ENCODE data around the gene LLGL2.

LLGL2 gene

GRCh38 chr17:75521951-75522727, 3.4 kb upstream of the LLGL2 start:
- DNase-seq (ENCODE audit: low read depth in 2 of 2): no peak

GRCh38 chr17:75523647-75524046, 1.9 kb upstream of the LLGL2 start:
- DNase-seq (ENCODE audit: low read depth in 2 of 2): no peak

DNA sequence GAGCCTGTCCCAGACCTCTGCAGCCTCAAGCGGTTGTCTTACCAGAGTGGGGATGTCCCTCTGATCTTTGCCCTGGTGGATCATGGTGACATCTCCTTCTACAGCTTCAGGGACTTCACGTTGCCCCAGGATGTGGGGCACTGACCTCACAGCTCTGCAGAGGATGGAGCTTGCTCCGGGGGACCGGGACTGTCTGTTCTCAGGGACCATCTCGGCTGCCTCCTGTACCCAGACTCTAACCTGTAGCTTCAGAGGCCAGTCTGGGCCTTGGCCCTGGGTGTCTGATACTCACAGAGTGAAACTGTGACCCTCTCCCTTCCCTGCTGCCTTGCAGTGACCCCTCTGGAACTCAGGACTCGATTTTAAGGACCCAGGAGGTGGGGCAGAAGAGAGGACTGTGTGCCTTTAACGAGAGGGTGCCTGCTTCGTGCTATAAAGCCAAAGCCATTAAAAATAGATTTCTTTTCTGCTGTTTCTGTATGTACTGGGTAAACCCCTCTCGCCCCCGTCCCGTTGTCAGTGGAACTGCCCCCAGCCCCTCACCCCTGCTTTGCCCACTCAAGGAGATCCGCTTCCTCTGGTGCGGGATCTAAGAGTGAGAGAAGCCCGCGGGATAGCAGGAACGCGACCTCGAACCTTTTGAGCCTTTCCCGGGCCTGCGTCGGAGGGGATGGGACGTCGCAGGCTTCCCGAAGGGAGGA, 1.1 kb upstream of the LLGL2 start:
- DNase-seq (ENCODE audit: low read depth in 2 of 2): no peak

DNA sequence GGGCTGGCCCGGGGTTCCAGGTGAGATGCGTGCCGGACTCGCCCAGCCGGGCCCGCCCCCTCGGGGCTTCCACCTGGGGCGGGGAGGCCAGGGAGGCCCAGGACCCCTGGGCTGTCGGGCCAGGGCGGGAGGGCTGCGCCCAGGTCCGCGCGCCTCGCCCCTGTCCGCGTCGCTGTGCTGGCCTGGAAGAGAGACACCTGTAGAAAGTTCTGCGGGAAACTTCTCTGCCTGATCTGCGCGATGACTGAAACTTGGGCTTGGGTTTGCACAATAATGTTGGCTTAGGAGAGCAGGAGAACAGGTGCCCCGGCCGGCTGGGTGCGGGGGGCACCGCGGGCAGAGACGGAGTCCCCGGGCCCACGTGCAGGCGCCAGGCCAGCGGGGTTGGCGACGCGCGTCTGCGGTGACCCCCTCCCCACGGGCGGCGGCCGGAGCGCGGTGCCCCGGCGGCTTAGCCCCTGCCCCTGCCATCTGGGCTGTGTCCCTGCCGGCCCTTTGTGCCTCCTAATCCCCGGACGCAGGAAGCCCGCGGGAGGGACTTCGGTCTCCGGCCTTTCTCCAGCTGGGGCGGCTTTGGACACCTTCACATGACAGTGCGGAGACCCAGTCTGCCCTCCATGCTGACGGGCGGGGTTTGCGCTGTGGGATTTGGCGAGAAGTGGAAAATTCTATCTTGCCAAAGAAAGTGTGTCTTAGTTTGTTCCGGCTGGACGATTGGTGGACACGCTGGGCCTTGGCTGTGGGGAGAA, 483 bp downstream of the LLGL2 start:
- DNase-seq (ENCODE audit: low read depth in 2 of 2): no peak

- no peak for DNase-seq (ENCODE audit: low read depth in 2 of 2)
Measured at GRCh38 chr17:75526555-75527270, 1.2 kb downstream of the LLGL2 start.

DNA sequence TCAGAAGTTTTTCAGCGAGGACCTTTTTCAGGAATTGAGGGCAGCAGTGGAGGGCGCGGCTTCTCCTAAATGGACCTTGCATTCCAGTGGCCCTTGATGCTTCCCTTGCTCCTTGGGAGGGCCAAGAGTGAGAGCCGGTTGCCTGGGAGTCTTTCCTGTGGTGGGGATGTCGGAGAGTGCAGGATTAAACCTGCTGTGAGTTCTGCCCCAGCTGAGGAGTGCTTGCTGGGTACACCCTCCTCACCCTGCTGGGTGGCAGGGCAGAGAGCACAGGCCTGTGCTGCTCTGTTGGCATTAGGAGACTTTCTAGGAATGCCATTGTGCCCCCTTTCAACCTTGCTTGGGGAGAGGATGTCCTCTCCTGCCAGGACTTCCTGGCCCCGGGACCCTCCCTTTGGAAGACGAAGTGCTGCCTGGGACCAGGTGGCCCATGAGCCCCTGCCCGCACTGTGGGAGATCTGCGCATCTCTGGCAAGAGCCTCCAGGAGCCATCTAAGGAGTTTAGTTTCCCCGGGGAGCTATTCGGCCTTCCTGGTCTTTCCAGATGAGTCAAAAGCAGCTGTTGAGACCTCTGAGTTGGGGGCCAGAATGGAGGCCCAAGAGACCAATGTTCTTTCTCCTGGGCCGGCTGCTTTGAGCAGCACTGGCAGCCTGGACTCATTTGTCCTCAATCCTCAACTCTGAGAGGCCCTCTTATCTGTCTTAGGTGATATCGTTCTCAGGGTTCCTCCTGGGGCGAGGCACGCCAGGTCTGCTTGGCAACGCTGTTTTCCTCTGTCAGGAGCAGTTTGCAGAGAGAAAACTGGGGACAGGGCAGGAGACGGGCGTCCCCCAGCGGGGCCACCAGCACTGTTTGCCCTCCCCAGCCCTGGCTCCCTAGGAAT, 5.6 kb downstream of the LLGL2 start:
- no peak for DNase-seq (ENCODE audit: low read depth in 2 of 2)

DNA sequence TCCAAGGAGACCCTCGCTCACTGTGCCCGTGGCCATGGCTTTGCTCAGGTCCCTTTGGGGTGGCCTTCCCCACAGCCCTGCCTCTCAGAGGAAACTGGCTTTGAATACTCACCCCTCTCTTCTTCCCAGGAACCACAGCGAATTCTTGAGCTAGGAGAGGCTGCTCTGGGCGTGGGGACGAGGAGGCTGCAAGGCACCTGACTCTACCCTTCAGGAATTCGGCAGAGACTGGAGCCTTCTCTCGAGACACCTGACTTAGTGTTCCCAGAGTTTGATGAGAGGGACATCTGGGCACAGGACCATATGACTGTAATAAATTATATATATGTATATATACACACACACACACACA, 6.2 kb downstream of the LLGL2 start:
- DNase-seq (ENCODE audit: low read depth in 2 of 2): no peak

- no peak for DNase-seq (ENCODE audit: low read depth in 2 of 2)
Measured at GRCh38 chr17:75535119-75535537, 9.6 kb downstream of the LLGL2 start.

- no peak for DNase-seq (ENCODE audit: low read depth in 2 of 2)
Measured at GRCh38 chr17:75535871-75536270, 10.4 kb downstream of the LLGL2 start.

- no peak for DNase-seq (ENCODE audit: low read depth in 2 of 2)
Measured at GRCh38 chr17:75536366-75536765, 10.9 kb downstream of the LLGL2 start.

GRCh38 chr17:75539967-75540729, 14.7 kb downstream of the LLGL2 start:
- DNase-seq (ENCODE audit: low read depth in 2 of 2): no peak

DNA sequence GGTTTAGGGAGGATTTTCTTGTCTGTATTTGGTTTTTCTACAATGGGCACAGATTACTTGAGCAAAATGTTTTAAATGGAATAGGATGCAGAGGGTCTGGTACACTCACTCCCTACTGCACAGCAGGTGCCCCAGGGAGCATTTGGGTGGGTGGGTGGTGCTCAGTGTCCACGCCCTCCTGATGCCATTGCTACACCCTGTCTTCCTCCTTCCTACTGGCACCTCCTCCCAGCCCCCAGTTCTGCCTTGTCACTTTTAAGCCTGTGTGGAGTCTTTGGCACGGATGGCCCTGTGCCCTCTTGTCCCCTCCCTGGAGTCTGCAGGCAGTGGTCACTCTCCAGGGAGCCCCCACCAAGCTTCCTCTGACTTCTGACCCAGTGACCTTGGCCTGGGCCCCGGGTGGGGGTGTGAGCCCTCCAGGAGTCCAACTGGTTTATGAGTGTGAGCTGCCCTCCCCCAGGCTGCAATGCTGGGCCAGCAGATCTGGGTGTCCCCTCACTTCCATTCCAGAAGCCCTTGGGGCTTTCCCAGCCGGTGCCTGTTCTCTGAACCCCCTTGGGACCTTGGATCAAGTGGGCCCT, 15.5 kb downstream of the LLGL2 start:
- no peak for DNase-seq (ENCODE audit: low read depth in 2 of 2)

- no peak for DNase-seq (ENCODE audit: low read depth in 2 of 2)
Measured at GRCh38 chr17:75542229-75542628, 16.7 kb downstream of the LLGL2 start.

GRCh38 chr17:75542728-75543336, 17.3 kb downstream of the LLGL2 start:
- no peak for DNase-seq (ENCODE audit: low read depth in 2 of 2)

GRCh38 chr17:75544250-75544649, 18.8 kb downstream of the LLGL2 start:
- no peak for DNase-seq (ENCODE audit: low read depth in 2 of 2)

DNA sequence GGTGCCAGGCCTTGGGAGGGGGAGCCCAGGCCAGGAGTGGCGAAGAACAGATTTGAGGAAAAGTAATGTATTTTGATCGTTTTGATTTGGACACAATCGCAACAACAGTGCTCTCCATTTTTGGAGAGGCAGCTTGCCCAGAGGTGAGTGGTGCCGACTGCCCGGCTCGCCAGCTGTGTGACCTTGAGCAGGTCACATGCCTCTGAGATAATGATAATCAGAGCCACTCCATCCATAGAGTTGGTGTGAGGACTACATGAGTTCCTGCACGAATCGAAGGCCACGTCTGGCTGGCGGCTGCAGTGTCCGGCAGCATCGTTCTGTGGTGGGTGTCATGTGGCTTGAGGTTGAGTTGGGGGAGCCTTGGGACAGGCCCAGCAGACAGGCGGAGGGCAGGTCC, 20.7 kb downstream of the LLGL2 start:
- DNase-seq (ENCODE audit: low read depth in 2 of 2): no peak

GRCh38 chr17:75547091-75547490, 21.6 kb downstream of the LLGL2 start:
- no peak for DNase-seq (ENCODE audit: low read depth in 2 of 2)

GRCh38 chr17:75548813-75549212, 23.3 kb downstream of the LLGL2 start:
- DNase-seq (ENCODE audit: low read depth in 2 of 2): no peak
